Activated CD8-positive, alpha-beta T cell treated with anti-CD3 and anti-CD28 coated beads, Interleukin-2, amount 10 ng/mL, durations not matched to agents 7 days and 5 days (primary cell): ENCODE results near the gene ITPK1. TPM values are rescaled to one million over a fixed set of nuclear protein-coding genes. Genes with fewer than 3 reads are reported as not detected.
A peak's percentile ranks its signal among the peaks of the same experiment; 100 is the strongest.

ENCODE experiments used
- ATAC-seq: fragments of 150-1000 bp; cut with Tn5 transposase; one replicate; pipeline ENCODE4 v1.10.0; 2021; ENCODE audit warnings: moderate library complexity
- CTCF ChIA-PET: fragments of 350-600 bp; sonication (Branson Sonifier 250); formaldehyde crosslinking; loops from one replicate; lab custom pipeline; 2021; ENCODE audit warnings: antibody characterized with exemption; lab: Charles Lee
- POLR2A ChIA-PET: fragments of 350-600 bp; sonication (Branson Sonifier 250); formaldehyde crosslinking; loops from one replicate; lab custom pipeline; 2021; ENCODE audit warnings: antibody characterized with exemption; lab: Charles Lee
- DNase-seq: peaks from one replicate; pipeline ENCODE4 v3.0.0-alpha.2; 2020
- H3K27ac Mint-ChIP-seq: one replicate; pipeline ENCODE4 v1.8.0; 2021; ENCODE audit warnings: mild to moderate bottlenecking, mixed read lengths
- H3K27me3 Mint-ChIP-seq: one replicate; pipeline ENCODE4 v1.8.0; 2021; ENCODE audit warnings: low read depth, mixed read lengths
- H3K36me3 Mint-ChIP-seq: one replicate; pipeline ENCODE4 v1.8.0; 2021; ENCODE audit warnings: low read depth, mixed read lengths
- H3K4me1 Mint-ChIP-seq: one replicate; pipeline ENCODE4 v1.8.0; 2021; ENCODE audit warnings: low read depth, mixed read lengths
- H3K4me3 Mint-ChIP-seq: one replicate; pipeline ENCODE4 v1.8.0; 2021; ENCODE audit warnings: mild to moderate bottlenecking, mixed read lengths
- H3K9me3 Mint-ChIP-seq: one replicate; pipeline ENCODE4 v1.8.0; 2022; ENCODE audit warnings: mixed read lengths; ENCODE audit not compliant: insufficient read depth
- total RNA-seq, 2 experiments: library from RNA; stranded (reverse); gene quantifications; one replicate each; pipeline ENCODE4 v1.2.3, GENCODE V29; 2021

The ITPK1 gene
- total RNA-seq, 2 experiments from 2014 or later: 103 to 107 TPM

DNA sequence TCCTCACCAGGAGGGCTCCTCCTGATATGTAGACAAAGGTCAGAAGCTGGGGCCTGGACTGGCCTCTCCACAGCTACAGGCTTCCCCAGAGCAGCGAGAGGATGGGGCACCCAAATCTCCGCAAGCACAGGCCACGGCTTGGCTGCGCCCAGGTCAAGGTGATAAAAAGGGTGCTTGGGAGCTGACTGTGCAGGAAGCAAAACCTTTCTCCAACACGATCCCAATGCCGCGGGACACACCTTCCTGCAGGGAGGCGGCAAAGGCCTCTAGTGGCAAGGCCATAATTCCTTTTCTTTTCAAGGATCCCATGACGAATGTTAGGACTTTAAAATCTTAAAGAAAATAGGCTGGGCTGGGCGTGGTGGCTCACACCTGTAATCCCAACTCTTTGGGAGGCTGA, 13.6 kb downstream of the ITPK1 start:
- peaks cover 7% of the 10 kb centered on the region for H3K36me3 Mint-ChIP-seq
- POLR2A ChIA-PET: interaction anchor here (1.6 kb wide), 1 partner anchor 13 kb away, joined by 4 read pairs; the partner anchor contains the start of gene ITPK1
- DNase-seq (no peak), ATAC-seq (no peak)
- CTCF ChIA-PET: interaction anchor here (1.1 to 8.2 kb wide), 5 partner anchors 10 to 68 kb away, joined by 3 to 145 read pairs (median 3); partner anchors contain the start of gene ITPK1
- no peaks in the 10 kb centered on the region for H3K27me3 Mint-ChIP-seq
- H3K4me1 Mint-ChIP-seq: peaks cover 67% of the 10 kb centered on the region
- H3K4me3 Mint-ChIP-seq: no peak overlapping the region
- peak overlapping the region; percentile 69 for H3K27ac Mint-ChIP-seq
- H3K9me3 Mint-ChIP-seq: no peaks in the 10 kb centered on the region

DNA sequence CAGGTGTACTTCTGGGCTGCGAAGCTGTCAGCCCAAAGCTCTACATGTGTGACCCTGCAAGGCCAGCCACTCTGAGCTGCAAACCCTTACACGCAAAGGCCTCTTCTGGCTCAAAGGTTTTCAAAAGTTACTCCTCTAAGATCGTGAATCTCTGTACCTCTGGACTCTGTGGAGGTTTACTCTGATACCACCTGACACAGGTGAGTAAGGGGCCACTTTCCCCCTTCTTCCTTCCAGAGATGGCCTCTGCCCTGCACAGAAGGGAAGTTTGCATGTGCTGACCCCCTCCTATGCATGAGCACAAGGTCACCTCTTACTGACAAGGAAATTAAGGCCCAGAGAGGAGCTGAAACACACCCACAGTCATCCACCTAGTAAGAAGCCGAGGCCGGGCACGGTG, 14.5 kb downstream of the ITPK1 start:
- H3K27me3 Mint-ChIP-seq: no peaks in the 10 kb centered on the region
- ChIA-PET POLR2A (interaction anchor here (1.6 kb wide), 1 partner anchor 14 kb away, joined by 4 read pairs; the partner anchor contains the start of gene ITPK1), CTCF (interaction anchor here (0.5 to 8.2 kb wide), 4 partner anchors 9 to 49 kb away, joined by 3 to 145 read pairs (median 4); partner anchors contain the start of gene ITPK1)
- H3K27ac Mint-ChIP-seq: peak overlapping the region; percentile 43
- H3K36me3 Mint-ChIP-seq: peaks cover 6% of the 10 kb centered on the region
- ATAC-seq (no peak), DNase-seq (no peak)
- H3K4me1 Mint-ChIP-seq: peaks cover 66% of the 10 kb centered on the region
- H3K9me3 Mint-ChIP-seq: no peaks in the 10 kb centered on the region
- H3K4me3 Mint-ChIP-seq: no peak overlapping the region

DNA sequence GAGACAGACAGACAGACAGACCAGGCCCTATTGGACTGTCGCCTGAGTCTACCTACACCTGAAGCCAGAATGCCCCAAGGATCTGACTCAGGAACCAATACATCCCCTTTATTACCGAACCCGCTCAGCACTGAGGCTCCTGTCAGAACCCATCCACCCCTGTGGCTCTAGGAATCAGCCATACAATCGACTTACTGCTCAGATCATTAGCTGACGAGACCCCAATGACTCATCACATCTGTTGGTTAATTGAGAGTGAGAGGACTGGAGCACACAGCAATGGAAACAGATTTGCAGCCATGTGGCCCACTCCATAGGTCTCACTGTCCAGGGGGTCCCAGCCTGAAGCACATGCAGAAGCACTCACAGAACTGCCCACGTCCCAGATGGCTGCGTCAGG, 15.2 kb downstream of the ITPK1 start:
- Mint-ChIP-seq H3K36me3 (peaks cover 10% of the 10 kb centered on the region), H3K9me3 (no peaks in the 10 kb centered on the region), H3K4me1 (peaks cover 67% of the 10 kb centered on the region), H3K4me3 (no peak overlapping the region), H3K27ac (peak overlapping the region; percentile 43), H3K27me3 (no peaks in the 10 kb centered on the region)
- ATAC-seq (no peak), DNase-seq (no peak)
- ChIA-PET POLR2A (no interaction called here), CTCF (interaction anchor here (1.5 to 8.2 kb wide), 2 partner anchors 13 to 26 kb away, joined by 3 to 145 read pairs; partner anchors contain the start of gene ITPK1)

DNA sequence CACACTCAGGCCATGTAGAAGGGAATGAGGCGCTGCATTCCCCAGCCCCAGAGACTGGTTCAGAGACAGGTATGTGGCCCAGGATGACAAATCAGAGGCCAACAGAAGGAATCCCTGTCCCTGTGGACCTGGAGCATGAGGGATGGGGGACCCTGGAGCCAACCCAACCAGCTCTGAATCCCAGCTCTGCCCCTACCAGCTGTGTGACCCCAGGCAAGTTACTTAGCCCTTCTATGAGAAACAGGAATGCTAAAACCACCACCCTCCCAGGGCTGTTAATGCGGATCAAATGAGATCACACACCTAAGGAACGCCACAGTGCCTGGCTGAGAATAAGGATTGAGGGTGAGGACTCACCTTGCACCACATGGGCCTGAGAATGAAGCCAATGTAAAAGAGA, 15.6 kb downstream of the ITPK1 start:
- Mint-ChIP-seq H3K27me3 (no peaks in the 10 kb centered on the region), H3K27ac (peak overlapping the region; percentile 39), H3K36me3 (peaks cover 10% of the 10 kb centered on the region), H3K4me3 (no peak overlapping the region), H3K9me3 (no peaks in the 10 kb centered on the region), H3K4me1 (peaks cover 69% of the 10 kb centered on the region)
- ATAC-seq (no peak), DNase-seq (no peak)
- ChIA-PET POLR2A (no interaction called here), CTCF (interaction anchor here (8.2 kb wide), 1 partner anchor 14 kb away, joined by 145 read pairs; the partner anchor contains the start of gene ITPK1)

DNA sequence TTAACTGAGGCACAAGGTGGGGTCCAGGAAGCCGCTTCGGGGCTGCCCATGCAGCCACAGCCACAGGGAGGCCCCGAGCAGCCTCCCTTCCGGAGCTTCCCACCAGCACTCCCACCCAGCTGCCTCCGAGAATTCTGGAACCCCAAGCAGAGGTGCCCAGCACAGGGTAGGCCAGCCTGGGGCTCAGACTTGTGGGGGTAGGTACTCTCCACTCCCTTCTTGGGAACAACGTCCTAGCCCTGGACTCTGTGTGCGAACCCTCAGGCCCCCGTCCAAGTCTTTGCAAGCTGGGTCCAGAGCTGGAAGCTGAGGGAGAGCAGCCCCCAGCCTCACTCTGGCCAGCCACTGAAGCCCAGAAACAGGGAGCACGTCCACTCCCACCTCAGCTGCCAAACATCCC, 16.1 kb downstream of the ITPK1 start:
- ChIA-PET CTCF (interaction anchor here (8.2 kb wide), 1 partner anchor 14 kb away, joined by 145 read pairs; the partner anchor contains the start of gene ITPK1), POLR2A (no interaction called here)
- Mint-ChIP-seq H3K9me3 (no peaks in the 10 kb centered on the region), H3K4me3 (no peak overlapping the region), H3K36me3 (peaks cover 12% of the 10 kb centered on the region), H3K27ac (no peak overlapping the region), H3K27me3 (no peaks in the 10 kb centered on the region), H3K4me1 (peaks cover 68% of the 10 kb centered on the region)
- DNase-seq: no peak
- no peak for ATAC-seq

DNA sequence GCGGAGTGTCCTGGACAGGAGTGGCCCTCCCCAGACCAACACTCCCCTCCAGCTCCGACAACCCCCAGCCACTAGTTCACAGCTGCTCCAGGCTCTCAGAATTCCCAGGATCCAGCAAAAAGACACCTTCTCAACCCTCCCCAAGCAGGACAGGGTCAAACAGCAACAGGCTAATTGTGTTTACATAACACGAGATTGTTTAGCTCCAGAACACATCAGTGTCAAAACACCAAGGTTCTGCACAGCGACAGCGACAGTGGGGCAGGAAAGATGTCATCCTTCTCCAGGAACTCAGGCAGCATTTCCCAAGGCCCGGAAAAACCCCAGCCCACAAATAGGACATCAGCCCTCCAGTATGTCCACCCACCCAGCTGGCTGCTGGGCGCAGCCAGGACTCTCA, 16.5 kb downstream of the ITPK1 start:
- ChIA-PET CTCF (interaction anchor here (8.2 kb wide), 1 partner anchor 14 kb away, joined by 145 read pairs; the partner anchor contains the start of gene ITPK1), POLR2A (no interaction called here)
- H3K27ac Mint-ChIP-seq: no peak overlapping the region
- H3K4me1 Mint-ChIP-seq: peaks cover 63% of the 10 kb centered on the region
- H3K4me3 Mint-ChIP-seq: no peak overlapping the region
- no peak for ATAC-seq
- peaks cover 12% of the 10 kb centered on the region for H3K36me3 Mint-ChIP-seq
- H3K9me3 Mint-ChIP-seq: no peaks in the 10 kb centered on the region
- DNase-seq: no peak
- H3K27me3 Mint-ChIP-seq: no peaks in the 10 kb centered on the region

DNA sequence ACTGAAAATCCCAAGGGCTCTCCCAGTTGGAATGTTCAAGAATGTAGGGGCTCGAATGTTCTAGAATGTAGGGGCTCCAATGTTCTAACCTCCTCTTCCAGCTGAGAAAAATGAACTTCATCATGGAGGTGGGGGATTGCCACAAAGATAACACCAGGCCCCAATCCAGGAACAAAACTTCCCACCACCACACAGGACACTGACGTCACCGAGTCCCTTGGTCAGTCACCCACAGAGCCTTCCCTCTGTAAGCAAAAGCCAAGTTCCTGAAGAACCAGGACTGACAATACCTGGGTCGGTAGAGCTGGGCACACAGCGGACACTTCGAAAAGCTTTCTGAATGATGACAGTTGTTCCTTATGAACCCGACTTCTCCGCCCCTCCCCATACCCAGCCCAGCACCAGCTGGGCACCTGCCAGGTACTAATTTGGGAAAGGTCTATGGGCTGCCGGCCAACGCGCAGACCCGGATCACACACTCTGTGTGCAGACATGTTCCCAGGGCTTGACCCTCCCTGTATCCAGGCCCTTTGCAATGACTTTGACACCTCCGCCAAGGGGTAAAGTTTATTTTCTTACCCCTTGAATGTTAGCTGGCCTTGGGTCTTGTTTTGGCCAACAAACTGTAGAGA, 18.9 kb downstream of the ITPK1 start:
- CTCF ChIA-PET: interaction anchor here (3.8 kb wide), 1 partner anchor 17 kb away, joined by 31 read pairs; the partner anchor contains the start of gene ITPK1
- Mint-ChIP-seq H3K4me3 (no peak overlapping the region), H3K9me3 (no peaks in the 10 kb centered on the region), H3K27ac (no peak overlapping the region), H3K27me3 (no peaks in the 10 kb centered on the region), H3K4me1 (peaks cover 46% of the 10 kb centered on the region), H3K36me3 (peaks cover 9% of the 10 kb centered on the region)
- DNase-seq (no peak), ATAC-seq (no peak)
- POLR2A ChIA-PET: interaction anchor here (1.0 kb wide), 1 partner anchor 31 kb away, joined by 3 read pairs; no protein-coding TSS in a partner anchor

DNA sequence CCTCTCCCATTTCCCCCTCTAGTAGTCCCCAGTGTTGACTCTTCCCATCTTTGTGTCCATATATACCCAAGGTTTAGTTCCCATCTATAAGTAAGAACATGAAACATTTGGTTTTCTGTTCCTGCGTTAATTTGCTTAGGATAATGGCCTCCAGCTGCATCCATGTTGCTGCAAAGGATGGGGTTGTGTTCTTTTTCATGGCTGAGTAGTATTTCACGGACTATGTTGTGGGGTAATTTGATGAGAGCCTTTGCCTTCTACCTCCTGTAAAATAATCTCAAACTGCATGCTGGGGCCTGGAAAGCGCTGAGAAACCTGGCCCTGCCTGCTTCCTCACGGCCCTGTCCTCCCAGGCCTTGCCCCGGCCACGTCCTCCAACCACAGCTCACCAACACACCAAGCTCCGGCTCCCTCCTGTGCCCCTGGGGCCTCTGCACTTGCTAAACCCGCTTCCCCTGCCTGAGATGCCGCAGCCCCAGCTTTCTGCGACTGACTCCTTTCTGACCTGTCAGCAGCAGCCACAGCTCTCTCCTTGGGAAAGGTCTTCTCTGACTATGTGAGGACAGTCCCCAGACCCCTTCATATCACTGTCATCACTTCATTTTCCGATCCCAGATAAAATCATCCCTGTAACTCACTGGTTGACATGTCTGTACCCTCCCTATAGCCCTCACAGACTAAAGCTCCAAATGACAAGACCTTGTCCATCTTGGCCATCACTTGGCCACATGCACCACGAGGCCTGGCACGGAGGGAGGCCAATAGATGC, 19.8 kb downstream of the ITPK1 start:
- CTCF ChIA-PET: interaction anchor here (0.9 to 3.8 kb wide), 2 partner anchors 18 to 29 kb away, joined by 3 to 31 read pairs; partner anchors contain the start of gene ITPK1
- POLR2A ChIA-PET: interaction anchor here (1.0 kb wide), 1 partner anchor 30 kb away, joined by 3 read pairs; no protein-coding TSS in a partner anchor
- Mint-ChIP-seq H3K27ac (no peak overlapping the region), H3K4me3 (no peak overlapping the region), H3K9me3 (no peaks in the 10 kb centered on the region), H3K36me3 (peaks cover 9% of the 10 kb centered on the region), H3K4me1 (peaks cover 44% of the 10 kb centered on the region), H3K27me3 (no peaks in the 10 kb centered on the region)
- DNase-seq (no peak), ATAC-seq (no peak)

DNA sequence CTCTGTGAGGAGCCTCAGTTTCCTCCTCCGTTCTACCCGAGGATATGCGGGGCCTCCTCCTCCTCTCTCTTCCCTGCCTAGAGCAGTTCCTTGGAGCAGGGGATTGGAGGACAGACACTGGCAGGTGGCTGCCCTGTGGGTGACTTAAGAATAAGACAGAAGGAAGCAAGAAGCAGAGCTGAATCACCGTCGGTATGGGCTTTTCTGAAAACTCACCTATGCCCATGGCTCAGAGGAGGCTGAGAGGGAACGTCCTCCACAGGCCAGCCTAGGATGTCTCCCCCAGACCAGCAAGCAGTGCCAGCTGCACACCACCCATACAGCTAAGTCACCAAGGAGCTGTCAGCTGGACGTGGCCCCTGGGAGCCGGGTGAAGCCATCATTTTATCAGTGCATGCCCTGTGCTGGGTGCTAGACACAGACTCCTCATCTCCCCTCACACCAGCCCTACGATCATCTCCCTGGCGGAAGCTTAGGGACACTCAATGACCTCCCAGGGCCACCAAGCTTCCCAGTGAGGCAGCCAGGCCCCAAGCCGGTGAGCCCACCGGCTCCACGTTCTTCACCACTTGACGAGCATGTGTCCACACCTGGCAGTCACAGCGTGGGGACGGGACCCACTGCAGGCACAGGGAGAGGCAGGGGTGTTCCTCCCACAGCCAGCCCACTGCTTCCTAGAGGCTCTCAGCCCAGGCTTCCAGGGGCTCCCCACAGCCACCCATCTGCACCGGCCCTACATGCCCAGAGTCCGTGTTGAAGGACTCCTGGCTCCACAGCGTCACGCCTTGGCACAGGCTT, 21.4 kb downstream of the ITPK1 start:
- no peaks in the 10 kb centered on the region for H3K27me3 Mint-ChIP-seq
- ChIA-PET POLR2A (no interaction called here), CTCF (interaction anchor here (3.8 kb wide), 1 partner anchor 20 kb away, joined by 31 read pairs; the partner anchor contains the start of gene ITPK1)
- ATAC-seq: no peak
- no peak overlapping the region for H3K4me3 Mint-ChIP-seq
- H3K27ac Mint-ChIP-seq: peak overlapping the region; percentile 69
- peaks cover 46% of the 10 kb centered on the region for H3K4me1 Mint-ChIP-seq
- no peaks in the 10 kb centered on the region for H3K9me3 Mint-ChIP-seq
- no peak for DNase-seq
- H3K36me3 Mint-ChIP-seq: peaks cover 9% of the 10 kb centered on the region

DNA sequence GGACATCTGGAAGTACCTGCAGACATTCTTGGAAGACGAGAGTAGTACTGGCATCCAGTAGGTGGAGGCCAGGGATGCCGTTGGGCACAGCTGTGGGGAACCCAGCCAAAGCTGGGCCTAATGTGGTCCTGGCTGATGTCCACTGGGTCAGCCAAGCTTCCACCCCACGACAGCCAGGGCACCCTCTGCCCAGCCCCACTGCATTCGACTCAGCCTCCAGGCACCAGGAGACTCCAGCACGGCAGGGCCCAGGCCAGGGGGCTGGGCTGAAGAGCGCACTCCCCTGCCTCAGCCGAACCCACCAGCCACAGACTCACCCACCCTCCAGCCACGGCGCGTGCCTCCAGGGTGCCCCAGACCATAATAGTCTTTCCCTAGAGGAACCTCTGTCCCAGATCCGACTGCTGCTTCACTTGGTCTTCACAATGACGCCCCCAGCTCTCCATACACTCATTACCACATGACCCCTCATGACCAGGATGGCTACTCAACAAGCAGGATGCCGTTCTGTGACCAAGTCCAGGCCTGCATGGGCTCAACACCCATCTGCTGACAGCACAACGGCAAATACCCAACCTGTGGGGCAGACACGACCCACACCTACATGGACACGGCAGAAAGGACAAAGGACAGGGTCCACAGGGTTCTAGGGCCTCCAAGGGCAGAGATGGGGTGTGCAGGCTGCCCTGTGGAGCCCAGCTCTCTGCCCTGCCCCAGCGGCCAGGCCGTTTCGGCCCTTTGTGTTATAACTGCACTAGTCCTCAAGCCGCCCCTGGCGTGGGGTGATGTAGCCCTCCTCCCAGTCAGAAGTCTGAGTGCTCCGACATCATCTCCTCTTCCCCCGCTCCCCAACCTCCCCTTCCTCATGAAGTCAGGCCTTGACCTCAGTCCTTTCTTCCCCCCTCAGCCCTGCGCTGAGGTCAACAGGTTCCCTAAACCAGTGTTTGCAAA, 22.8 kb downstream of the ITPK1 start:
- Mint-ChIP-seq H3K9me3 (no peaks in the 10 kb centered on the region), H3K36me3 (peaks cover 9% of the 10 kb centered on the region), H3K27ac (no peak overlapping the region), H3K4me1 (peaks cover 51% of the 10 kb centered on the region), H3K4me3 (no peak overlapping the region), H3K27me3 (no peaks in the 10 kb centered on the region)
- DNase-seq: no peak
- ChIA-PET CTCF (interaction anchor here (2.5 kb wide), 1 partner anchor 20 kb away, joined by 13 read pairs; no protein-coding TSS in a partner anchor), POLR2A (interaction anchor here (0.9 kb wide), 1 partner anchor 11 kb away, joined by 3 read pairs; no protein-coding TSS in a partner anchor)
- no peak for ATAC-seq
